Keratinocyte (primary cell): ENCODE measurements around the gene C2orf42.

Source experiments
- CTCF ChIP-seq, 3 experiments: IDR thresholded peaks in 1 of 3; conservative IDR thresholded peaks in 1 of 3; optimal IDR thresholded peaks in 1 of 3; 2 replicates in 2 of 3; 3 replicates in 1 of 3; pipeline versions ENCODE3 to v1.5.1; 2011; ENCODE audit warnings: low read length in 3 of 3, mild to moderate bottlenecking in 3 of 3, moderate library complexity in 2 of 3, control low read depth in 1 of 3, inconsistent platforms in 1 of 3; ENCODE audit not compliant: insufficient read depth in 2 of 3; ENCODE audit errors: extremely low read depth in 1 of 3
- EZH2 ChIP-seq: IDR thresholded peaks from one replicate; pipeline ENCODE4 v1.6.1; 2012; ENCODE audit warnings: inconsistent platforms, mild to moderate bottlenecking, low read length, moderate library complexity

GRCh38 chr2:70132244-70133126 lies 58.3 kb downstream of the C2orf42 start:
- TF ChIP-seq CTCF (optimal IDR thresholded peaks at IDR 0.05 in 1 of 3, IDR thresholded peaks at IDR 0.05 in 1 of 3, conservative IDR thresholded peaks at IDR 0.05 in 1 of 3; ENCODE audit: extremely low read depth in 1 of 3, insufficient read depth in 2 of 3, low read length in 3 of 3), result no peak
- no peak for TF ChIP-seq EZH2
